Esophagus (tissue), 2 donors: ENCODE data around the gene GSKIP. TPM values are rescaled to one million over a fixed set of nuclear protein-coding genes. Genes with fewer than 3 reads are reported as not detected.

Experiments
- H3K27ac ChIP-seq, 2 donors: one replicate each; pipeline ENCODE4 v1.5.1; 2013; ENCODE audit warnings: low read depth in 2 of 2, mild to moderate bottlenecking in 2 of 2, inconsistent platforms in 1 of 2, low read length in 1 of 2, moderate library complexity in 1 of 2
- H3K27me3 ChIP-seq, 2 donors: one replicate each; pipeline ENCODE4 v1.6.1; 2013; ENCODE audit warnings: low read length in 2 of 2, control low read depth in 1 of 2, mild to moderate bottlenecking in 1 of 2; ENCODE audit not compliant: insufficient read depth in 2 of 2, control insufficient read depth in 1 of 2
- H3K36me3 ChIP-seq, 2 donors: one replicate each; pipeline ENCODE4 v1.6.1; 2013; ENCODE audit warnings: low read length in 1 of 2; ENCODE audit not compliant: control insufficient read depth in 2 of 2, insufficient read depth in 2 of 2
- H3K4me1 ChIP-seq, 2 donors: one replicate each; pipeline ENCODE4 v1.6.1; 2013; ENCODE audit warnings: low read length in 1 of 2; ENCODE audit not compliant: control insufficient read depth in 2 of 2, insufficient read depth in 2 of 2
- H3K4me3 ChIP-seq, 2 donors: one replicate each; pipeline ENCODE4 v1.5.1; 2013; ENCODE audit warnings: low read length in 2 of 2, mild to moderate bottlenecking in 2 of 2, low read depth in 1 of 2, moderate library complexity in 1 of 2
- H3K9me3 ChIP-seq, 2 donors: one replicate each; pipeline ENCODE4 v1.6.1; 2013; ENCODE audit warnings: mild to moderate bottlenecking in 2 of 2, low read depth in 1 of 2, low read length in 1 of 2, moderate library complexity in 1 of 2; ENCODE audit not compliant: control insufficient read depth in 2 of 2, insufficient read depth in 1 of 2
- WGBS, 2 donors: extraction: QIAGEN DNeasy Blood & Tissue Kit; methylation state at CpG; one replicate each; pipeline ENCODE4 v1.1.7; 2013; 5-methylcytosine and 5-hydroxymethylcytosine counted together
- polyA plus RNA-seq, 2 donors: library from polyadenylated mRNA; stranded (reverse); fragments of 200-250 nt; gene quantifications; one replicate each; pipeline ENCODE4 v1.2.3, GENCODE V29; 2013
- donor health status: healthy with polysubstance abuse.
- donor health status: Bipolar disorder and iron deficiency.

GSKIP gene
- polyA plus RNA-seq, 2 donors = 18.1 to 41.5 TPM

DNA sequence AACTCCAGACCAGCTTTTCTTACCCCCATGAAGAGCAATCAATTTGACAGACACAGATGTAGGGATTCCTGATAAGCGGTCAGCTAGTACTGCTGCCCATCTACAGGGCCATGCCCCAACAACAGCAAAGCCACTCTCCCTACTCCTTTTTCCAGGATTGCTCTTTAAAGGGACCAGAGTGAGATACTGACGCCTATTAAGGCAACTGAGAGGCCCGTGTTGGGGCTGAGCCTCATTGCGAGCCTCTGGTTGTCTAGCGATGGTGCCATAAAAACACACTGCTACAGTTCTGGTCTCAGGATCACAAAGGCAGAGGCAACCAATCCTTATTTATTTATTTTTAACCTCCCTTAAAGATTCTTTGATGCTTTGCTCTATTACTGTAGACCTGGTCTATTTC lies 59.7 kb downstream of the GSKIP start:
- no peaks in the 10 kb centered on the region for H3K27me3 ChIP-seq
- H3K36me3 ChIP-seq = no peaks in the 10 kb centered on the region
- no peaks in the 10 kb centered on the region for H3K9me3 ChIP-seq
- no peak overlapping the region for H3K4me3 ChIP-seq
- 85 to 88% methylated on average over 5 of the region's 5 CpGs for WGBS, 2 donors
- H3K4me1 ChIP-seq = peaks cover 0 to 4% of the 10 kb centered on the region in 2 donors
- H3K27ac ChIP-seq = no peak overlapping the region

DNA sequence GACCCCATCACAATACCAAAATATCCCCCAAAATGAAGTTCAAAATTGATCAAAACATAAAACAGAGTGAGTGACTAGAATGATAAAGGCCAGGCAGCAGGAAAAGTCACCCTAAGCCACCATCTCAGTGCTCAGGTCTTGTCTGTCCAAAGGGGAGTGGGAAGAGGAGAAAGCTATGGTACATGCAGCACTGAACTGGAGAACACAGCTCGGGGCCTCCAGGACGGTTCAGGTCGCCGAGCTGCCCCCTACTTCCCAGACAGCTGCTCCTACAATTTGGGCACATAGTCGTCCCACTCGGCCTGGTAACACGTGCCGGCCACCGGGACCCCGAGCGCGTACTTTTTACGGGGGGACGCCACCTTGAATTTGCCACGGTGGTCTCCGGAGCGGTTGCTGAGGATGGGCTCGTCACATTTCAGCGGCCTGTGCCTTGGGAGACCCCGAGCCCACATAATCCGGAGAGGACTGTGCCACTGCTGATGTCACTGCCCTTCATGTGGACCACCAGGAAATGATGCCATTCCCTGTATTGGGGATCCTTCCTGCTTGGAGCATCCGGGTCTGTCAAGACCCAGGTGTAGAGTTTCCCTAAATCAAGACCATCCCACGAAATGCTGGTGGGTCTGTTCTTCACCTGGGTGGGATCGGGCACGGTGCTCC lies 60.3 kb downstream of the GSKIP start:
- no peaks in the 10 kb centered on the region for H3K36me3 ChIP-seq
- 44 to 51% methylated on average over 25 of the region's 25 CpGs for WGBS, 2 donors
- H3K4me3 ChIP-seq = peak overlapping the region; percentile 31 to 48
- H3K27me3 ChIP-seq = no peaks in the 10 kb centered on the region
- no peaks in the 10 kb centered on the region for H3K9me3 ChIP-seq
- H3K27ac ChIP-seq = no peak overlapping the region
- H3K4me1 ChIP-seq = peaks cover 0 to 4% of the 10 kb centered on the region in 2 donors

DNA sequence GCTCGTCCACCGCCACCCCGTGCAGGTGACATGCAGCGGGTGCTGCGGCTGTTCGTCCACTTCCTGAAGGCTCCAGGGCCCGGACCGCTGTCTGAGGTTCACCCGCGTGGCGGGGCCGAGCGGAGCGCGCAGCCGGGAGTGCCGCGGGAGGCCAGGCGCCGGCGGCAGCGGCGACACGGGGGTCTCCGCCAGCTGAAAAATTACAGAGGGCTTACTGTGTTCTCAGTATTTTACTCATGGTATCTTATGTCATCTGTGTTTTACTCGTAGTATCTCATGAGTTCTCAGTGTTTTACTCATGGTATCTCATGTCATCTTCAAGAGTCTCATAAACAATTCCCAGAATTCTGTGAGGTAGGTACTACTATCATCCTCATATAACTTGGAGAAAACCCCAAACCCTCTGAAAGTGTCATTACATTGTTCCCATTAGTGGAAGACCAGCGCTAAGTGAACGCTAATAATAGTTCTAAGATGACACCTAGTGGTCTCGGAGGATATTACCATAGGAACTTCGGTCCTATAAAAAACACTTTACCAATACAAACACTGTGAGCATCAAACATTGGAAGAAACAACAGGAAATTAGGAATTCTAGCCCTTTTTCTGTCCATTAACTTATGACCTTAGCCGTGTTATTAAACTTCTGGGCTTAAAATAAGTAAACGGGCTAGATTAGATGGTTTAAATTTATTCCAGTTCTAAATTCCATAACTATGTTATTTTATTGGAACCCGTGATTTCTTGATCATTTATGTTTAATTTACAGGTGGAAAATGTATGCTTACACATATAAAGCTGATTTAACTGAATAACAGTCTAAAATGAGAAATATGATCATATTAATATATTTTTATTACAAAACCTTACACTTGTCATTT lies 61.0 kb downstream of the GSKIP start:
- H3K4me1 ChIP-seq = peaks cover 0 to 4% of the 10 kb centered on the region in 2 donors
- H3K9me3 ChIP-seq = no peaks in the 10 kb centered on the region
- H3K27me3 ChIP-seq = no peaks in the 10 kb centered on the region
- 3 to 4% methylated on average over 33 of the region's 33 CpGs for WGBS, 2 donors
- peak overlapping the region; percentile 31 to 48 for H3K4me3 ChIP-seq
- no peaks in the 10 kb centered on the region for H3K36me3 ChIP-seq
- no peak overlapping the region for H3K27ac ChIP-seq

DNA sequence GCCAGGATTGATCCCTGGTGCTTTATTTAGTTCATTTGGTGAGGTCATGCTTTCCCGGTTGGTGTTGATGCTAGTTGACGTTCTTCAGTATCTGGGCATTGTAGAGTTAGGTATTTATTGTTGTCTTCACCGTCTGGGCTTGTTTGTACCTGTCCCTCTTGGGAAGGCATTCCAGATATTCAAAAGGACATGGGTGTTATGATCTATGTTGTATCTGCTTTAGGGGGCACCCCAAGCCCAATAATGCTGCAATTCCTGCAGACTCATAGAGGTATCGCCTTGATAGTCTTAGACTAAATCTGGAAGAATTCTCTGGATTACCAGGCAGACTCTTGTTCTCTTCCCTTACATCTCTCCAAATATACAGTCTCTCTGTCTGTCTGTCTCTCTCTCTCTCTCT lies 70.7 kb downstream of the GSKIP start:
- no peaks in the 10 kb centered on the region for H3K36me3 ChIP-seq
- H3K9me3 ChIP-seq = no peaks in the 10 kb centered on the region
- no peaks in the 10 kb centered on the region for H3K27me3 ChIP-seq
- no peaks in the 10 kb centered on the region for H3K4me1 ChIP-seq
- H3K27ac ChIP-seq = no peak overlapping the region
- 64 to 65% methylated on average over 4 of the region's 4 CpGs for WGBS, 2 donors
- no peak overlapping the region for H3K4me3 ChIP-seq

Other genes with a start within 250 kb of the GSKIP start
- 10 to 100 TPM in 1 of 2 donors, 1 to 10 TPM in 1; 8.2 to 15.1 TPM for gene BDKRB2, start 158.7 kb upstream of the GSKIP start, polyA plus RNA-seq
- 10 to 100 TPM; 13.4 to 18.5 TPM for gene BDKRB1, start 107.3 kb upstream of the GSKIP start, polyA plus RNA-seq
- 1 to 10 TPM; 2.9 to 3.3 TPM for gene ATG2B, start 185 bp upstream of the GSKIP start, polyA plus RNA-seq
- 1 to 10 TPM; 1.5 to 2.2 TPM for gene AK7, start 28.6 kb downstream of the GSKIP start, polyA plus RNA-seq
- gene PAPOLA, start 138.9 kb downstream of the GSKIP start, polyA plus RNA-seq = 10 to 100 TPM; 43.5 to 57.5 TPM